AG04450 (cell line): ENCODE data around the gene HNRNPR. TPM values are rescaled to one million over a fixed set of nuclear protein-coding genes. Genes with fewer than 3 reads are reported as not detected.
A peak's percentile ranks its signal among the peaks of the same experiment; 100 is the strongest.
"Not testable (repeated sequence)": the region's sequence is repeated elsewhere in the genome, so short reads cannot be mapped to it uniquely, and the experiment has no call there.

Source experiments
- CTCF ChIA-PET: fragments of 300-600, 350-600 bp; formaldehyde crosslinking; extraction: SDS; loops from one replicate; lab custom pipeline; 2022; ENCODE audit warnings: antibody characterized with exemption, inconsistent platforms; lab: Charles Lee
- POLR2A ChIA-PET: fragments of 350-600 bp; formaldehyde crosslinking; extraction: SDS; loops from one replicate; lab custom pipeline; 2021; ENCODE audit warnings: antibody characterized with exemption, inconsistent platforms; lab: Yijun Ruan, JAX
- DNase-seq: peaks from one replicate; pipeline ENCODE4 v3.0.0-alpha.2; 2011; ENCODE audit warnings: low read depth, low spot score
- H3K27ac ChIP-seq: one replicate; pipeline ENCODE4 v1.5.1; 2012; ENCODE audit warnings: low read depth, low read length, control low read depth
- H3K27me3 ChIP-seq: one replicate; pipeline ENCODE4 v1.6.0; 2012; ENCODE audit warnings: low read length; ENCODE audit not compliant: control insufficient read depth, insufficient read depth
- H3K4me3 ChIP-seq: 2 replicates; pipeline ENCODE4 v1.5.1; 2011; ENCODE audit warnings: mild to moderate bottlenecking, low read depth, low read length, control low read depth
- H3K9me3 ChIP-seq: 2 replicates; pipeline ENCODE4 v1.5.1; 2012; ENCODE audit warnings: low read length; ENCODE audit not compliant: control insufficient read depth, insufficient read depth
- CTCF ChIP-seq: IDR thresholded peaks from 2 replicates; pipeline ENCODE4 v1.5.1; 2011; ENCODE audit warnings: low read depth, low read length, control low read depth, inconsistent platforms
- polyA plus RNA-seq: library from polyadenylated mRNA; depleted of rRNA; stranded (reverse); fragments of >200 nt; gene quantifications from 2 replicates; pipeline ENCODE4 v1.2.3, GENCODE V29; 2011

HNRNPR gene
- polyA plus RNA-seq, 1 experiment: 171 TPM

GRCh38 chr1:23278717-23279116, 65.4 kb downstream of the HNRNPR start:
- H3K4me3 ChIP-seq: no peak overlapping the region
- no peak overlapping the region for H3K27ac ChIP-seq
- no peaks in the 10 kb centered on the region for H3K9me3 ChIP-seq
- ChIA-PET CTCF (interaction anchor here (1.7 kb wide), 1 partner anchor 261 kb away, joined by 4 read pairs; no protein-coding TSS in a partner anchor), POLR2A (no interaction called here)
- DNase-seq: no peak
- no peak for TF ChIP-seq CTCF
- no peaks in the 10 kb centered on the region for H3K27me3 ChIP-seq

GRCh38 chr1:23276531-23276930, 67.6 kb downstream of the HNRNPR start:
- TF ChIP-seq CTCF: no peak
- no peak overlapping the region for H3K27ac ChIP-seq
- CTCF ChIA-PET: interaction anchor here (0.6 to 2.0 kb wide), 2 partner anchors 92 to 177 kb away, joined by 3 to 5 read pairs; no protein-coding TSS in a partner anchor

GRCh38 chr1:23274134-23274505, 70.0 kb downstream of the HNRNPR start:
- no peak overlapping the region for H3K4me3 ChIP-seq
- TF ChIP-seq CTCF: no peak
- no peaks in the 10 kb centered on the region for H3K9me3 ChIP-seq
- peak overlapping the region; percentile 11 for H3K27ac ChIP-seq
- ChIA-PET CTCF (interaction anchor here (1.0 kb wide), 1 partner anchor 20 kb away, joined by 3 read pairs; no protein-coding TSS in a partner anchor), POLR2A (no interaction called here)
- H3K27me3 ChIP-seq: no peaks in the 10 kb centered on the region
- DNase-seq: no peak

More at GRCh38 chr1:23276531-23276930, 67.6 kb downstream of the HNRNPR start:
- POLR2A ChIA-PET: no interaction called here
- Histone ChIP-seq H3K9me3 (no peaks in the 10 kb centered on the region), H3K4me3 (no peak overlapping the region), H3K27me3 (no peaks in the 10 kb centered on the region)
- no peak for DNase-seq

- POLR2A ChIA-PET: interaction anchor here (0.7 kb wide), 3 partner anchors 79 to 282 kb away, joined by 4 to 6 read pairs (median 5); no protein-coding TSS in a partner anchor
- Histone ChIP-seq H3K9me3 (no peaks in the 10 kb centered on the region), H3K27me3 (no peaks in the 10 kb centered on the region), H3K27ac (peak overlapping the region; percentile 11), H3K4me3 (no peak overlapping the region)
- CTCF ChIA-PET: interaction anchor here (1.0 to 1.2 kb wide), 2 partner anchors 20 to 175 kb away, joined by 3 read pairs; no protein-coding TSS in a partner anchor
- peak; percentile 70 for DNase-seq
- TF ChIP-seq CTCF: no peak
These were observed 70.5 kb downstream of the HNRNPR start for GRCh38 chr1:23273450-23274133.

- CTCF ChIA-PET: interaction anchor here (0.6 kb wide), 3 partner anchors 10 to 1645 kb away, joined by 3 to 6 read pairs (median 3); no protein-coding TSS in a partner anchor
- H3K4me3 ChIP-seq: no peak overlapping the region
- POLR2A ChIA-PET: interaction anchor here (0.7 kb wide), 1 partner anchor 77 kb away, joined by 3 read pairs; no protein-coding TSS in a partner anchor
- no peak overlapping the region for H3K27ac ChIP-seq
- no peak for TF ChIP-seq CTCF
- H3K9me3 ChIP-seq: no peaks in the 10 kb centered on the region
- H3K27me3 ChIP-seq: peaks cover 4% of the 10 kb centered on the region
- DNase-seq: no peak
These were observed 80.7 kb downstream of the HNRNPR start for GRCh38 chr1:23263380-23263887.

GRCh38 chr1:23258082-23258481, 86.0 kb downstream of the HNRNPR start:
- H3K27ac ChIP-seq, H3K9me3 ChIP-seq, CTCF ChIA-PET, DNase-seq, H3K4me3 ChIP-seq, POLR2A ChIA-PET, H3K27me3 ChIP-seq: not testable (repeated sequence)

- POLR2A ChIA-PET, H3K27me3 ChIP-seq, DNase-seq, CTCF ChIA-PET, H3K9me3 ChIP-seq, H3K4me3 ChIP-seq, H3K27ac ChIP-seq: not testable (repeated sequence)
These were observed 86.7 kb downstream of the HNRNPR start for GRCh38 chr1:23257371-23257770.
